RWPE1 (cell line): ENCODE results near the gene ZNF487.

ENCODE experiments used
- CTCF ChIA-PET: fragments of 350-600 bp; sonication (Branson Sonifier 250); formaldehyde crosslinking; extraction: SDS; loops from one replicate; lab custom pipeline; 2021; lab: Yijun Ruan, JAX
- POLR2A ChIA-PET: fragments of 400-600 bp; formaldehyde crosslinking; extraction: SDS; loops from one replicate; lab custom pipeline; 2020; ENCODE audit warnings: antibody characterized with exemption; ENCODE audit not compliant: low non-redundant PET; lab: Yijun Ruan, JAX
- DNase-seq: peaks from one replicate; pipeline ENCODE4 v3.0.0; 2012; ENCODE audit warnings: low spot score
- H3K27ac ChIP-seq: fragments of 450-650 bp; 2 replicates; pipeline ENCODE4 v1.5.1; 2017
- CTCF ChIP-seq: fragments of 450-650 bp; conservative IDR thresholded peaks from 2 replicates; pipeline ENCODE4 v1.5.1; 2017; ENCODE audit warnings: low read depth, mild to moderate bottlenecking

The ZNF487 gene

DNA sequence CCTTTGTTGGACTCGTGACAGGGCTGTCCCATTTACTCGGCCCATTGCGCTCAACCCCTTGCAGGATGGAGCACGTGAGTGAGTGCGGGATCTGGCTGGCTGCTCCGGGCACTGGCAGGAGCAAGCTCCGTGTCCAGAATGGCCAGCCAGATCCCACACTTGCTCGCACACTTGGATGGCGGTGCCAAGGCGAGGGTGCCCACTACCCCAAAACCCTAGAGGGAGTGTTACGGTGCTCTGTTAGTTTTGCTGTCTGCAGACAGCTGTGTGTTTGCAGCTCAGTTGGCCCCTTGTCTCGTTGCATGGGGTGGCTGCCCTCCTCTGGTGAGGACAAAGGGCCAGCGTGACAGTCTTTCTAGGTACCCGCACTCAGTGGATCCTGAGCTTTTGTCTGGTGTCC lies 34.2 kb downstream of the ZNF487 start:
- TF ChIP-seq CTCF = no peak
- ChIA-PET POLR2A (no interaction called here), CTCF (interaction anchor here (0.6 kb wide), 1 partner anchor 122 kb away, joined by 4 read pairs; no protein-coding TSS in a partner anchor)
- no peak overlapping the region for H3K27ac ChIP-seq
- DNase-seq = no peak

GRCh38 chr10:43471935-43472720 lies 35.2 kb downstream of the ZNF487 start:
- no peak overlapping the region for H3K27ac ChIP-seq
- CTCF ChIA-PET = no interaction called here
- POLR2A ChIA-PET = no interaction called here
- TF ChIP-seq CTCF = no peak
- DNase-seq = no peak

DNA sequence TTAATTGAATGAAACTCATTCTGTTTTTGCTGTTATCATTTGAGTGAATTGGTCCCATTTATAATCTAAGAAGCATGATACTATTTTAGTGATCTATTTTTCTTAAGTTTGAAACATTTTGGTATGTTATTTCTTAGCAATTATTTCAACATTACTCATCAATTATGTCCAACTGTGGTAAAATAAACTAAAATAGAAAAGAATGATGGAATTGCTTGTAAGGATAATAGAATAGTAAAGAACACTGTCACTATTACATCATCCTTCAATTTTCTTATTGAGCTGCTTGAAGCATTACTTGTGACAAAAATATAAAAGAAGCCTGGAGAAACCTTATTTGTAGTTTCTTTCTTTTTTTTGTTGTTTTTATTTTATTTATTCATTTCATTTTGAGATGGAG lies 42.4 kb downstream of the ZNF487 start:
- no peak for TF ChIP-seq CTCF
- DNase-seq = no peak
- H3K27ac ChIP-seq = no peak overlapping the region
- CTCF ChIA-PET = no interaction called here
- POLR2A ChIA-PET = no interaction called here

DNA sequence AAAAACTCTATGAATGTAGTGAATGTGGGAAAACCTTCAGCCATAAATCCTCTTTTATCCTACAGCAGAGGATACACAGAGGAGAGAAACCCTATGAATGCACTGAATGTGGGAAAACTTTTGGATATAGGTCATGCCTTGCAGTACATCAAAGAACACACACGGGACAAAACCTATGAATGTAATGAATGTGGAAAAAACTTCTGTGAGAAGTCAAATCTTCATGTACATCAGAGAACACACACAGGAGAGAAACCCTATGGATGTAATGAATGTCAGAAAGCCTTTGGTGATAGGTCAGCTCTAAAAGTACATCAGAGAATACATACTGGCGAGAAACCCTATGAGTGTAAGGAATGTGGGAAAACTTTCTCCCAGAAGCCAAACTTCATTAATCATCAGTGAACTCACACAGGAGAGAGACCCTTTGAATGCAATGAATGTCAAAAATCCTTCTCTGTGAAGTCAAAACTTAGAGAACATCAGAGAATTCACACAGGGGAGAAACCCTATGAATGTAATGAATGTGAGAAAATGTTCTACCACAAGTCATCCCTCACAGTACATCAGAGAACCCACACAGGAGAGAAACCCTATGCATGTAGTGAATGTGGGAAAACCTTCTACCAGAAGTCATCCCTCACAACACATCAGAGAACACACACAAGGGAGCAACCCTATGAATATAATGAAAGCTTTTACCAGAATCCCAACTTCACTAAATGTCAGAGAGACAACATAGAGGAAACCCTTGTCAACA lies 45.6 kb downstream of the ZNF487 start:
- H3K27ac ChIP-seq = no peak overlapping the region
- DNase-seq = no peak
- no peak for TF ChIP-seq CTCF
- ChIA-PET CTCF (no interaction called here), POLR2A (no interaction called here)

DNA sequence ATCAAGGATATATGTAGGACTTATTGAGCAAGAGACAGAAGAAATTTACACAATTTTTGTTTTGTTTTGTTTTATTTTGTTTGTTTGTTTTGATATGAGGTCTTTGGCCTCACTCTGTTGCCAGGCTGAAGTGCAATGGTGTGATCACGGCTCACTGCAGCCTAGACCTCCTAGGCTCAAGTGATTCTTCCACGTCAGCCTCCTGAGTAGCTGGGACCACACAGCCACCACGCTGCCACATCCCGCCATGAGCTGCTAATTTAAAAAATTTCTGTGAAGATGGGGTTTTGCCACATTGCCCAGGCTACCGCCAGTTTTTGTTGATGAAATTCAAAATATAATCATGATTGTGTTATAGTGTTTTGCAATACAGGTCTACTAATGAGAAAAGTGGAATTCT lies 54.9 kb downstream of the ZNF487 start:
- ChIA-PET CTCF (no interaction called here), POLR2A (no interaction called here)
- DNase-seq = no peak
- no peak for TF ChIP-seq CTCF
- H3K27ac ChIP-seq = no peak overlapping the region

- DNase-seq = no peak
- H3K27ac ChIP-seq = no peak overlapping the region
- TF ChIP-seq CTCF = no peak
- ChIA-PET POLR2A (interaction anchor here (0.6 kb wide), 1 partner anchor 93 kb away, joined by 4 read pairs; no protein-coding TSS in a partner anchor), CTCF (interaction anchor here (0.7 kb wide), 1 partner anchor 115 kb away, joined by 6 read pairs; no protein-coding TSS in a partner anchor)
Observed at GRCh38 chr10:43502931-43503330, 66.0 kb downstream of the ZNF487 start.
